Stimulated activated CD8-positive, alpha-beta memory T cell treated with anti-CD3 and anti-CD28 coated beads, Interleukin-2, amount 100 ng/mL, for 48 hours (primary cell): ENCODE results near the gene TRIOBP.
"Not testable (repeated sequence)": the region's sequence is repeated elsewhere in the genome, so short reads cannot be mapped to it uniquely, and the experiment has no call there.

ENCODE experiments used
- DNase-seq, 2 donors: peaks; one replicate each; pipeline ENCODE4 v3.0.0-alpha.2; 2020; ENCODE audit warnings: low read depth in 2 of 2

Gene TRIOBP

GRCh38 chr22:37775785-37776638 is 79.2 kb downstream of the TRIOBP start:
- no peak for DNase-seq

- no peak for DNase-seq
These were observed 79.8 kb downstream of the TRIOBP start for GRCh38 chr22:37776639-37777005.

GRCh38 chr22:37777122-37777687 is 80.4 kb downstream of the TRIOBP start:
- no peak for DNase-seq

GRCh38 chr22:37778370-37779009 is 81.6 kb downstream of the TRIOBP start:
- DNase-seq: no peak

GRCh38 chr22:37781434-37782059 is 84.7 kb downstream of the TRIOBP start:
- DNase-seq: no peak

- DNase-seq: no peak
These were observed 85.7 kb downstream of the TRIOBP start for GRCh38 chr22:37782340-37783168.

GRCh38 chr22:37784829-37785495 is 88.1 kb downstream of the TRIOBP start:
- DNase-seq: no peak

GRCh38 chr22:37790234-37790633 is 93.4 kb downstream of the TRIOBP start:
- no peak for DNase-seq

GRCh38 chr22:37792494-37792893 is 95.6 kb downstream of the TRIOBP start:
- no peak for DNase-seq

- DNase-seq: no peak
These were observed 97.5 kb downstream of the TRIOBP start for GRCh38 chr22:37794376-37794775.

GRCh38 chr22:37796079-37796478 is 99.2 kb downstream of the TRIOBP start:
- DNase-seq: no peak

- DNase-seq: not testable (repeated sequence)
These were observed 100.4 kb downstream of the TRIOBP start for GRCh38 chr22:37797259-37797658.

- DNase-seq: no peak
These were observed 101.1 kb downstream of the TRIOBP start for GRCh38 chr22:37797874-37798500.

GRCh38 chr22:37799979-37800378 is 103.1 kb downstream of the TRIOBP start:
- DNase-seq: not testable (repeated sequence)

- DNase-seq: no peak
These were observed 105.1 kb downstream of the TRIOBP start for GRCh38 chr22:37801946-37802309.

- DNase-seq: no peak
These were observed 105.7 kb downstream of the TRIOBP start for GRCh38 chr22:37802310-37803194.

GRCh38 chr22:37803195-37803638 is 106.4 kb downstream of the TRIOBP start:
- DNase-seq: no peak

GRCh38 chr22:37803639-37804351 is 106.9 kb downstream of the TRIOBP start:
- no peak for DNase-seq

GRCh38 chr22:37804352-37804880 is 107.6 kb downstream of the TRIOBP start:
- no peak for DNase-seq
